Naive thymus-derived CD4-positive, alpha-beta T cell (primary cell): ENCODE data around the gene TMPRSS13. TPM values are rescaled to one million over a fixed set of nuclear protein-coding genes. Genes with fewer than 3 reads are reported as not detected.

ENCODE experiments used
- ATAC-seq: fragments of 150-1000 bp; cut with Tn5 transposase; 2 replicates; pipeline ENCODE4 v1.10.0; 2021; ENCODE audit warnings: mild to moderate bottlenecking, moderate library complexity
- CTCF ChIA-PET: fragments of 350-600 bp; sonication (Branson Sonifier 250); formaldehyde crosslinking; loops from one replicate; lab custom pipeline; 2021; ENCODE audit warnings: antibody characterized with exemption; lab: Charles Lee
- POLR2A ChIA-PET: fragments of 350-600 bp; sonication (Branson Sonifier 250); formaldehyde crosslinking; loops from one replicate; lab custom pipeline; 2021; ENCODE audit warnings: antibody characterized with exemption, inconsistent platforms; lab: Charles Lee
- DNase-seq, 9 donors: peaks; one replicate each; pipeline versions ENCODE4 v3.0.0 to v3.0.0-alpha.2; 2020 to 2022; ENCODE audit warnings: mixed read lengths in 1 of 9
- H3K27ac ChIP-seq: one replicate; pipeline ENCODE4 v1.7.0; 2013; ENCODE audit warnings: mild to moderate bottlenecking, low read depth, low read length, moderate library complexity
- H3K27me3 ChIP-seq, 2 donors: one replicate each; pipeline ENCODE4 v1.7.0; 2013; ENCODE audit warnings: low read length in 2 of 2, mild to moderate bottlenecking in 2 of 2, moderate library complexity in 2 of 2; ENCODE audit not compliant: control insufficient read depth in 2 of 2, insufficient read depth in 2 of 2
- H3K36me3 ChIP-seq, 3 experiments: 1 replicate in 2 of 3; 2 replicates in 1 of 3; pipeline ENCODE4 v1.7.0; 2013; ENCODE audit warnings: low read length in 3 of 3, mild to moderate bottlenecking in 3 of 3, moderate library complexity in 1 of 3; ENCODE audit not compliant: insufficient read depth in 3 of 3, control insufficient read depth in 2 of 3
- H3K4me1 ChIP-seq, 2 donors: one replicate each; pipeline ENCODE4 v1.7.0; 2013; ENCODE audit warnings: low read length in 2 of 2, mild to moderate bottlenecking in 2 of 2, moderate library complexity in 1 of 2; ENCODE audit not compliant: control insufficient read depth in 2 of 2, insufficient read depth in 2 of 2
- H3K4me3 ChIP-seq: 2 replicates; pipeline ENCODE4 v1.7.0; 2013; ENCODE audit warnings: mild to moderate bottlenecking, low read length
- H3K9me3 ChIP-seq, 3 experiments: 1 replicate in 2 of 3; 2 replicates in 1 of 3; pipeline ENCODE4 v1.7.0; 2013; ENCODE audit warnings: low read length in 3 of 3; ENCODE audit not compliant: control insufficient read depth in 2 of 3
- H3K27ac Mint-ChIP-seq, 9 donors: one replicate each; pipeline ENCODE4 v1.8.0; 2020 to 2022; ENCODE audit warnings: mixed read lengths in 9 of 9, mild to moderate bottlenecking in 8 of 9, moderate library complexity in 5 of 9, inconsistent platforms in 2 of 9
- H3K27me3 Mint-ChIP-seq, 5 donors: one replicate each; pipeline ENCODE4 v1.8.0; 2021 to 2022; ENCODE audit warnings: mixed read lengths in 5 of 5, mild to moderate bottlenecking in 1 of 5
- H3K36me3 Mint-ChIP-seq, 5 donors: one replicate each; pipeline ENCODE4 v1.8.0; 2020 to 2022; ENCODE audit warnings: mixed read lengths in 5 of 5, mild to moderate bottlenecking in 3 of 5, inconsistent platforms in 1 of 5
- H3K4me1 Mint-ChIP-seq, 7 donors: one replicate each; pipeline ENCODE4 v1.8.0; 2020 to 2022; ENCODE audit warnings: mixed read lengths in 7 of 7, mild to moderate bottlenecking in 3 of 7, inconsistent platforms in 1 of 7
- H3K4me3 Mint-ChIP-seq, 10 donors: one replicate each; pipeline ENCODE4 v1.8.0; 2020 to 2022; ENCODE audit warnings: mild to moderate bottlenecking in 10 of 10, mixed read lengths in 10 of 10, moderate library complexity in 6 of 10, inconsistent platforms in 2 of 10
- H3K9me3 Mint-ChIP-seq, 11 donors: one replicate each; pipeline ENCODE4 v1.8.0; 2020 to 2022; ENCODE audit warnings: mixed read lengths in 11 of 11, mild to moderate bottlenecking in 4 of 11, inconsistent platforms in 1 of 11, moderate library complexity in 1 of 11
- intact Hi-C, 2 donors: fragments of 100-400 bp; cut with micrococcal nuclease; formaldehyde crosslinking; loops; one replicate each; pipeline ENCODE4 v1.15.1; 2023
- polyA plus RNA-seq, 2 donors: library from polyadenylated mRNA; unstranded; fragments of 300-500 nt; fragmentation: Illumina TruSeq; gene quantifications; one replicate each; pipeline ENCODE4 v1.2.3, GENCODE V29; 2021
- total RNA-seq, 6 experiments: library from RNA in 5 of 6; stranded (reverse) in 5 of 6; gene quantifications; 1 replicate in 5 of 6; 2 replicates in 1 of 6; pipeline ENCODE4 v1.2.3 and lab custom pipeline; 2021 to 2026

TMPRSS13 gene
- total and polyA plus RNA-seq, 7 experiments from 2014 or later: 0.47 to 4.1 (median 3.0) TPM

- intact Hi-C loops: no loop called here
Observed at GRCh38 chr11:117934526-117935307, 5.5 kb upstream of the TMPRSS13 start.

DNA sequence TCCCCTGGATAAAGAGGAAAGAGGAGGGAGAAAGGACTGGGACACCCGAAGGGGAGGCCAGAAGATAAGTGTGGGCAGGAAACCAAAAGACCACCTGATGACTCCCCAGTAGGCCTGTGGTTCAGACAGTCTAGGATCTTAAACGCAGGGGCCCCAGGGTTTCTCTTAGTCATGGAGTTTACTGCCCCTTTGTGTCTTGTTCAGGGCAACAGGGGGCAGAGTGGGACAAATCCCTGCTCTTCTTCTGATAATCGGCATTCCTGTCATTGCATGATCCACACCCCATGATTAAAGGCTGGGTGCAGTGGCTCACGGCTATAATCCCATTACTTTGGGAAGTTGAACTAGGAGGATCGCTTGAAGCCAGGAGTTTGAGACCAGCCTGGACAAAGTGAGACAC lies 4.7 kb upstream of the TMPRSS13 start:
- intact Hi-C loops: no loop called here
- no peak overlapping the region for H3K27ac ChIP-seq
- no peaks in the 10 kb centered on the region for H3K36me3 Mint-ChIP-seq
- H3K27ac Mint-ChIP-seq: peak overlapping the region in 4 of 9 donors; percentile 17 to 66 (median 38)
- CTCF ChIA-PET: interaction anchor here (0.9 to 1.0 kb wide), 2 partner anchors 43 to 123 kb away, joined by 3 read pairs; no protein-coding TSS in a partner anchor
- H3K4me3 Mint-ChIP-seq: no peak overlapping the region
- H3K4me3 ChIP-seq: no peak overlapping the region
- DNase-seq: no peak
- H3K4me1 ChIP-seq: peaks cover 32 to 35% of the 10 kb centered on the region in 2 donors
- peaks cover 34 to 45% (median 38%) of the 10 kb centered on the region in 7 donors for H3K4me1 Mint-ChIP-seq
- no peaks in the 10 kb centered on the region for H3K9me3 ChIP-seq
- no peaks in the 10 kb centered on the region for H3K27me3 ChIP-seq
- H3K27me3 Mint-ChIP-seq: peaks cover 0 to 2% (median 0%) of the 10 kb centered on the region in 5 donors
- H3K9me3 Mint-ChIP-seq: no peaks in the 10 kb centered on the region
- POLR2A ChIA-PET: no interaction called here
- no peak for ATAC-seq
- no peaks in the 10 kb centered on the region for H3K36me3 ChIP-seq

More at GRCh38 chr11:117934526-117935307, 5.5 kb upstream of the TMPRSS13 start:
- Histone ChIP-seq H3K9me3 (no peaks in the 10 kb centered on the region), H3K4me3 (no peak overlapping the region), H3K27ac (no peak overlapping the region), H3K36me3 (no peaks in the 10 kb centered on the region), H3K4me1 (peaks cover 25 to 28% of the 10 kb centered on the region in 2 donors), H3K27me3 (no peaks in the 10 kb centered on the region)
- no peaks in the 10 kb centered on the region for H3K9me3 Mint-ChIP-seq
- ATAC-seq (no peak), DNase-seq (peak in 1 of 9 donors; percentile 17)
- ChIA-PET CTCF (no interaction called here), POLR2A (interaction anchor here (1.4 kb wide), 1 partner anchor 16 kb away, joined by 3 read pairs; no protein-coding TSS in a partner anchor)
- H3K4me3 Mint-ChIP-seq: no peak overlapping the region
- H3K36me3 Mint-ChIP-seq: no peaks in the 10 kb centered on the region
- peaks cover 0 to 2% (median 0%) of the 10 kb centered on the region in 5 donors for H3K27me3 Mint-ChIP-seq
- H3K4me1 Mint-ChIP-seq: peaks cover 32 to 39% (median 36%) of the 10 kb centered on the region in 7 donors
- H3K27ac Mint-ChIP-seq: peak overlapping the region in 1 of 9 donors; percentile 12

GRCh38 chr11:117933475-117933874 lies 4.3 kb upstream of the TMPRSS13 start:
- Histone ChIP-seq H3K4me1 (peaks cover 32 to 40% of the 10 kb centered on the region in 2 donors), H3K4me3 (no peak overlapping the region), H3K9me3 (no peaks in the 10 kb centered on the region), H3K27me3 (no peaks in the 10 kb centered on the region), H3K36me3 (no peaks in the 10 kb centered on the region), H3K27ac (no peak overlapping the region)
- no peak for ATAC-seq
- Mint-ChIP-seq H3K27me3 (peaks cover 0 to 2% (median 0%) of the 10 kb centered on the region in 5 donors), H3K4me1 (peaks cover 39 to 49% (median 43%) of the 10 kb centered on the region in 7 donors), H3K9me3 (no peaks in the 10 kb centered on the region), H3K4me3 (no peak overlapping the region), H3K27ac (peak overlapping the region in 5 of 9 donors; percentile 17 to 66 (median 37)), H3K36me3 (no peaks in the 10 kb centered on the region)
- ChIA-PET CTCF (interaction anchor here (0.9 to 1.0 kb wide), 2 partner anchors 43 to 123 kb away, joined by 3 read pairs; no protein-coding TSS in a partner anchor), POLR2A (no interaction called here)
- DNase-seq: no peak
- intact Hi-C loops: no loop called here

DNA sequence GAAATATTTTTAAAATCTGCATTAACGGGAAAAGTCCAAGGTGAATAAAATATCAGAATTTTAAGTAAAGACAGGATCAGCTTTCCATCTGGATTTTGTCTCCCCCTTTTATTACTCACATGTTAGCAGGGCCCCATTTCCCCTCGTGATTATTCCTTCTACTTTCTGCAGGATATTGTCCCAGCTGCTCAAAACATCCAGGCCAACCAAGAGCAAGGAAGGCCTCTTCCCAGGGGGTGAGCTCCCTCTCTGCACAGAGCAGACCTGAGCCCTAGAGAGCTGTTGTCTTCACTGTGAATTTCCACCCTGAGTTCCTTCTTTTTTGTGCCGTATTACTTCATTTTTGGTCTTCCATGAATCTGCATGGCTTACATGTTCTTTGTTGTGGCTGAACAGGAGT lies 3.7 kb upstream of the TMPRSS13 start:
- no peak overlapping the region for H3K4me3 ChIP-seq
- DNase-seq: no peak
- peak overlapping the region in 3 of 9 donors; percentile 23 to 66 (median 37) for H3K27ac Mint-ChIP-seq
- no peaks in the 10 kb centered on the region for H3K27me3 ChIP-seq
- no peak for ATAC-seq
- POLR2A ChIA-PET: no interaction called here
- no peak overlapping the region for H3K4me3 Mint-ChIP-seq
- H3K4me1 Mint-ChIP-seq: peaks cover 44 to 55% (median 48%) of the 10 kb centered on the region in 7 donors
- intact Hi-C loops: no loop called here
- no peaks in the 10 kb centered on the region for H3K36me3 ChIP-seq
- peaks cover 0 to 2% (median 0%) of the 10 kb centered on the region in 5 donors for H3K27me3 Mint-ChIP-seq
- H3K4me1 ChIP-seq: peaks cover 32 to 40% of the 10 kb centered on the region in 2 donors
- CTCF ChIA-PET: interaction anchor here (1.2 to 3.2 kb wide), 2 partner anchors 14 to 120 kb away, joined by 4 to 18 read pairs; no protein-coding TSS in a partner anchor
- no peaks in the 10 kb centered on the region for H3K36me3 Mint-ChIP-seq
- H3K9me3 ChIP-seq: no peaks in the 10 kb centered on the region
- H3K27ac ChIP-seq: no peak overlapping the region
- H3K9me3 Mint-ChIP-seq: no peaks in the 10 kb centered on the region

GRCh38 chr11:117932426-117932825 lies 3.2 kb upstream of the TMPRSS13 start:
- Histone ChIP-seq H3K4me3 (no peak overlapping the region), H3K4me1 (peaks cover 32 to 40% of the 10 kb centered on the region in 2 donors), H3K36me3 (no peaks in the 10 kb centered on the region), H3K27me3 (no peaks in the 10 kb centered on the region), H3K9me3 (no peaks in the 10 kb centered on the region), H3K27ac (no peak overlapping the region)
- peaks cover 0 to 3% (median 0%) of the 10 kb centered on the region in 5 donors for H3K27me3 Mint-ChIP-seq
- peak overlapping the region in 3 of 10 donors; percentile 1 to 55 (median 51) for H3K4me3 Mint-ChIP-seq
- H3K27ac Mint-ChIP-seq: peak overlapping the region in 6 of 9 donors; percentile 14 to 83 (median 68)
- intact Hi-C loops: no loop called here
- H3K4me1 Mint-ChIP-seq: peaks cover 44 to 56% (median 49%) of the 10 kb centered on the region in 7 donors
- H3K9me3 Mint-ChIP-seq: no peaks in the 10 kb centered on the region
- CTCF ChIA-PET: interaction anchor here (1.1 to 3.2 kb wide), 3 partner anchors 14 to 120 kb away, joined by 3 to 18 read pairs (median 4); no protein-coding TSS in a partner anchor
- DNase-seq: no peak
- no peak for ATAC-seq
- H3K36me3 Mint-ChIP-seq: no peaks in the 10 kb centered on the region
- POLR2A ChIA-PET: no interaction called here

- Mint-ChIP-seq H3K4me3 (peak overlapping the region in 3 of 10 donors; percentile 32 to 55 (median 51)), H3K4me1 (peaks cover 44 to 56% (median 49%) of the 10 kb centered on the region in 7 donors), H3K9me3 (no peaks in the 10 kb centered on the region), H3K27ac (peak overlapping the region in 6 of 9 donors; percentile 25 to 90 (median 60)), H3K27me3 (peaks cover 0 to 6% (median 0%) of the 10 kb centered on the region in 5 donors), H3K36me3 (no peaks in the 10 kb centered on the region)
- intact Hi-C loops: no loop called here
- Histone ChIP-seq H3K27ac (no peak overlapping the region), H3K4me3 (no peak overlapping the region), H3K9me3 (no peaks in the 10 kb centered on the region), H3K36me3 (no peaks in the 10 kb centered on the region), H3K4me1 (peaks cover 32 to 40% of the 10 kb centered on the region in 2 donors), H3K27me3 (no peaks in the 10 kb centered on the region)
- ChIA-PET CTCF (interaction anchor here (1.1 to 3.2 kb wide), 4 partner anchors 15 to 124 kb away, joined by 3 to 18 read pairs (median 4); no protein-coding TSS in a partner anchor), POLR2A (interaction anchor here (0.7 to 1.3 kb wide), 2 partner anchors 21 to 145 kb away, joined by 3 read pairs; no protein-coding TSS in a partner anchor)
- ATAC-seq (no peak), DNase-seq (peak in 1 of 9 donors; percentile 19)
Observed at GRCh38 chr11:117931971-117932370, 2.8 kb upstream of the TMPRSS13 start.
